Measurements from ENCODE around the gene GABRG1.

- TF ChIP-seq CTCF (IDR thresholded peaks at IDR 0.05) (no peak), POLR2A (IDR thresholded peaks at IDR 0.05) (no peak)
These were observed 136.0 kb downstream of the GABRG1 start for GRCh38 chr4:45987858-45988257.

Data from testis (tissue), 2 donors.